ENCODE data around the gene RO60. TPM values are rescaled to one million over a fixed set of nuclear protein-coding genes. Genes with fewer than 3 reads are reported as not detected.

RO60 gene
- total RNA-seq, 1 donor from 2014 or later = 79.8 TPM

DNA sequence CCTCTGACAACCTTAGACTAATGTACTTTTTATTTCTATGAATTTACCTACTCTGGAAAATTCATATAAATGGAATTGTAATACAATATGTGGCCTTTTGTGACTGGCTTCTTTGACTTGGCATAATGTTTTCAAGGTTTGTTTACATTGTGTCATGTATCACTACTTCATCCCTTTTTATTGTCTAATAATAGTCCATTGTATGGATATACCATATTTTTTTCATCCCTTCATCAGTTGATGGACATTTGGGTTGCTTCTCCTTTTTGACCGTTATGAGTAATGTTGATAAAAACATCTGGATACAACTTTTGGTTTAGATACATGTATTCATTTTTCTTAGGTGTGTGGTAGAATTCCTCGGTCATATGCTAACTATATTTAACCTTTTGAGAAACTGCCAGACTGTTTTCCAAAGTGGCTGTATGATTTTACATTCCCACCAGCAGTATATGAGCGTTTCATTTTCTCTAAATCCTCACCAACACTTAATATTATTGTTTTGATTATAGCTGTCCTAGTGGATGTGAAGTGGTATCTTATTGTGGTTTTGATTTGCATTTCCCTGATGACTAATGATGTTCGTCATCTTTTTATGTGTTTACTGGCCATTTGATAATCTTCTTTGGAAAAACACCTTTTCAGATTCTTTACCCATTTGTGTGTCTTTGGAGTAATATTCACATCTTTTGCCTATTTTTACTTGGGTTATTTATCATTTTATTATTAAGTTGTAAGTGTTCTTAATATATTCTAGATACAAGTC is 3.5 kb downstream of the RO60 start:
- no peak overlapping the region for H3K4me3 ChIP-seq
- intact Hi-C loops (cut with DNase I) = loop anchor here (5.0 kb wide), 1 partner anchor 39 kb away; no protein-coding TSS in a partner anchor
- no peaks in the 10 kb centered on the region for H3K27me3 ChIP-seq
- no peak for DNase-seq (ENCODE audit: extremely low spot score in 2 of 2)
- H3K27ac ChIP-seq = no peak overlapping the region
- no peak for TF ChIP-seq POLR2A (IDR thresholded peaks at IDR 0.05)
- TF ChIP-seq, protein P1, sequence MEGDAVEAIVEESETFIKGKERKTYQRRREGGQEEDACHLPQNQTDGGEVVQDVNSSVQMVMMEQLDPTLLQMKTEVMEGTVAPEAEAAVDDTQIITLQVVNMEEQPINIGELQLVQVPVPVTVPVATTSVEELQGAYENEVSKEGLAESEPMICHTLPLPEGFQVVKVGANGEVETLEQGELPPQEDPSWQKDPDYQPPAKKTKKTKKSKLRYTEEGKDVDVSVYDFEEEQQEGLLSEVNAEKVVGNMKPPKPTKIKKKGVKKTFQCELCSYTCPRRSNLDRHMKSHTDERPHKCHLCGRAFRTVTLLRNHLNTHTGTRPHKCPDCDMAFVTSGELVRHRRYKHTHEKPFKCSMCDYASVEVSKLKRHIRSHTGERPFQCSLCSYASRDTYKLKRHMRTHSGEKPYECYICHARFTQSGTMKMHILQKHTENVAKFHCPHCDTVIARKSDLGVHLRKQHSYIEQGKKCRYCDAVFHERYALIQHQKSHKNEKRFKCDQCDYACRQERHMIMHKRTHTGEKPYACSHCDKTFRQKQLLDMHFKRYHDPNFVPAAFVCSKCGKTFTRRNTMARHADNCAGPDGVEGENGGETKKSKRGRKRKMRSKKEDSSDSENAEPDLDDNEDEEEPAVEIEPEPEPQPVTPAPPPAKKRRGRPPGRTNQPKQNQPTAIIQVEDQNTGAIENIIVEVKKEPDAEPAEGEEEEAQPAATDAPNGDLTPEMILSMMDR (IDR thresholded peaks at IDR 0.05) = no peak
- H3K9me3 ChIP-seq = no peaks in the 10 kb centered on the region
- peaks cover 57% of the 10 kb centered on the region for H3K4me1 ChIP-seq
- H3K36me3 ChIP-seq = no peaks in the 10 kb centered on the region

DNA sequence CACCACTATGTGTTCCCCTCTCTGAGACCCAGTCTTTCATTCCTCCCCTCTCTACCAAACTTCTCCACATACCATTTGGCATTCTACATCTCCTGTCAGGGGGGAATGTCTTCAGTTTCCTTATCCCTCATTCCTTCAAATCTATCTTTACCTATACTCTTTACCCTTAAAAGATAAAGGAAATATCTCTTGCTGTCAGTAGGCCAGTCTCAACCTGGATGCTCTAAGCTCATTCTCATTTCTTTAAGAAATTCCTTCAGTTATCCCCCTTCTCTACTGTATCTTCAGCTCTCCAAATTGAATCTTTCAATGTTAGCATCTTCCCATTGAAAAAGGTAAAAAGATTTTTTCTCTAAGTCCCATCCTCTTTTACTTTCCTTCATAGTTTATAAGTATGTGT is 6.5 kb downstream of the RO60 start:
- no peak for DNase-seq (ENCODE audit: extremely low spot score in 2 of 2)
- H3K27ac ChIP-seq = no peak overlapping the region
- no peaks in the 10 kb centered on the region for H3K9me3 ChIP-seq
- H3K4me1 ChIP-seq = peaks cover 43% of the 10 kb centered on the region
- H3K4me3 ChIP-seq = no peak overlapping the region
- H3K27me3 ChIP-seq = no peaks in the 10 kb centered on the region
- intact Hi-C loops (cut with DNase I) = no loop called here
- no peak for TF ChIP-seq POLR2A (IDR thresholded peaks at IDR 0.05)
- H3K36me3 ChIP-seq = no peaks in the 10 kb centered on the region

DNA sequence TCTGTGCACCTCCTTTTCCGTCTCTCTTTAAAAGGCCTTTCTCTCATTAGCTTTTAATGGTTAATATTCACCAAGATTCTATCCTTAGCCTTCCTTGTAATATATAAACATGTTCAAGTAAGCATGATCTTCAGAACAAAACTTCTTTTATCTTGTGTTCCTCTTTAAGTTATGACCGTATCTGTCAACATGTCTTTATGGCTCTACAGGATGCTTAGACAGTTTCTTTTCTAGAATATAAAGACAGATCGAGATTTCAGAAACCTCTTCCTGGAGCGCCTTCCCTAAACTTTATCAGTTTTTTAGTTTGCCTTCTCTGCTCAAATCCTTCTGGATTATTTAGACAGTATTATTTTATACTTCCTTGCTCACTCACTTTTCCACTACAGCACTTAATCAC is 7.2 kb downstream of the RO60 start:
- DNase-seq (ENCODE audit: extremely low spot score in 2 of 2) = no peak
- H3K9me3 ChIP-seq = no peaks in the 10 kb centered on the region
- no peaks in the 10 kb centered on the region for H3K36me3 ChIP-seq
- no peak overlapping the region for H3K4me3 ChIP-seq
- TF ChIP-seq POLR2A (IDR thresholded peaks at IDR 0.05) (no peak), POLR2AphosphoS5 (IDR thresholded peaks at IDR 0.05; ENCODE audit: insufficient read depth in 1 of 2, low read depth in 1 of 2) (no peak)
- TF ChIP-seq, protein P1 (IDR thresholded peaks at IDR 0.05) = no peak
- intact Hi-C loops (cut with DNase I) = no loop called here
- no peaks in the 10 kb centered on the region for H3K27me3 ChIP-seq
- peaks cover 39% of the 10 kb centered on the region for H3K4me1 ChIP-seq
- no peak overlapping the region for H3K27ac ChIP-seq

DNA sequence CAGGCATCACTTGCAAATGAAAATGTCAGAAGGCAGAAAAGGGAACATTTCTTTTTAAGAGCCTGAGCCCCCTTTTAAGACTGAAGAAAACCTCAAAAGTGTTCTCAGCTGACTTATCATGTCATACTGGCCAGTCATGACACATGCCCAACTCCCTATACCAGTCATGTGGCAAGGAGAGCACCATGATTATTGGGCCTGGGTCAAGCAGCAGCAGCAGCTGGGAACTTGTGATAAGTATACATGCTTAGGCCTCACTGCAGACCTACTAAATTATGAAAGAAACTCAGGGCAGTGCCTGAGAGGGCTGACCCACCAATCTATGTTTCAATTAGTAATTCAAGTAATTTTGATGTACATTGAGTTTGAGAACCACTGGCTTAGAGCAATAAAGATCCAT is 8.6 kb downstream of the RO60 start:
- Histone ChIP-seq H3K4me1 (peaks cover 32% of the 10 kb centered on the region), H3K27ac (no peak overlapping the region), H3K9me3 (no peaks in the 10 kb centered on the region), H3K36me3 (no peaks in the 10 kb centered on the region), H3K27me3 (no peaks in the 10 kb centered on the region), H3K4me3 (no peak overlapping the region)
- intact Hi-C loops (cut with DNase I) = no loop called here
- TF ChIP-seq POLR2AphosphoS5 (IDR thresholded peaks at IDR 0.05; ENCODE audit: insufficient read depth in 1 of 2, low read depth in 1 of 2) (no peak), POLR2A (IDR thresholded peaks at IDR 0.05) (no peak)
- TF ChIP-seq, protein P1 (IDR thresholded peaks at IDR 0.05) = no peak
- no peak for DNase-seq (ENCODE audit: extremely low spot score in 2 of 2)

DNA sequence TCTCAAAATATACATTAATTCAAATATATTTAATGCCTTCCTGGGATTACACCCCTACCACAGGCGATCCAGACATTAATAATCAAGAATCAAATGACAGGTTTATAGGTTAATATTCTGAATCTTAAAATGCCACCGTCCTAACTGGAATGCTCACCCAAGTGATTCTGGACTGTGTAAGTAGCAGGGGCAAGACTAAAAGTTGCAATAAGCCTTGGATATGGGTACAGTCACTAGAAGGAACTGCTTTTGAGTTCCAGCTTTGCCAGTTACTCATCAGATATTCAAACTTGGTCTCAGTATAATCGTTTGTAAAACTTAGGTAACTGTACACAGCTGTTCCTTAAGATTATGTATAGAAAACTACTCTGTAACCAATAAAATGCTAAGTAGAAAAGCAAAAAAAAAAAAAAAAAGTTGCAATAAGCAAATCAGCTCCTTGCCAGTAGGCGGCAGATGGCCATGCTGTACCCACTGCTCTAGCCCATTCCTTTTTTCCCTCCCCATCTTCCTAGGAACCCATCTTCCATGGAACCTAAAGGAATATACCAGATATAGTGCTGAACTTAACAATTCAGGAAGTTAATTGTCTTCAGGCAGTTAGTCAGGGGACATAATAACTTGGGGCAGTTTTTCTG is 10.5 kb downstream of the RO60 start:
- H3K36me3 ChIP-seq = no peaks in the 10 kb centered on the region
- H3K4me1 ChIP-seq = peaks cover 25% of the 10 kb centered on the region
- H3K27me3 ChIP-seq = no peaks in the 10 kb centered on the region
- intact Hi-C loops (cut with DNase I) = no loop called here
- H3K4me3 ChIP-seq = no peak overlapping the region
- no peak overlapping the region for H3K27ac ChIP-seq
- TF ChIP-seq, protein P1 (IDR thresholded peaks at IDR 0.05) = no peak
- TF ChIP-seq POLR2AphosphoS5 (IDR thresholded peaks at IDR 0.05; ENCODE audit: insufficient read depth in 1 of 2, low read depth in 1 of 2) = no peak
- no peak for TF ChIP-seq POLR2A (IDR thresholded peaks at IDR 0.05)
- DNase-seq (ENCODE audit: extremely low spot score in 2 of 2) = no peak
- no peaks in the 10 kb centered on the region for H3K9me3 ChIP-seq
